NCI-H146 treated with DMSO at 0.1 percent for 48 hours (cell line): Measurements from ENCODE around the gene WDFY4.

ENCODE experiments used
- DNase-seq: peaks from one replicate; lab custom pipeline; 2025; ENCODE audit not compliant: unreplicated experiment; lab: John Stamatoyannopoulos, UW

Gene WDFY4

DNA sequence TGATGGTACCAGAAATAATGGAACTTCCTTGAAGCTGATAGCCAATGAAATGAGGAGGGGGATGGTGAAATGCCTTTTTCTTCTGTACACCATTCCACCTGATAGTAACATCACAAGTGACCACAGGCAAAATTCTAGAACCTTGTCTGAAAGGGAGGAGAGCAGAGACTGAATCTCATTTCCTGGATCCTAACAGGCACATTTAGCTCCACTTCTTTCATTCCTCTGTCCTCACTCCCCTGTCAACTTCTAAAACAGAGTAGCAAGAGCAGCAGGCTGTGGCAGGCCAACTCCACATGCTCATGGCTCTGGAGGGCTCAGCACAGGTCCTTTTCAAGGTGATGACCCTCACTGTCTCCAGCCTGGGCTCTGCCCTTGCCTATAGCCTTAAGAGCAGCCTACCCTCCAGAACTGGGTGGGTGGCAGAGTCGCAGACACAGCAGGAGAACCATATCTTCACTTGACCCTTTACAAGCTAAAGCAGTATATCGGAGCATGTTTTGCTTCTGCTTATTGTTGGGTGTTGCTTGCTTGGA, 255.2 kb downstream of the WDFY4 start, which contains the start of gene LRRC18:
Gene LRRC18 (minus strand): TSS at position 51 of the 536 bp plus-strand sequence. CDS start 25,685 bp downstream, outside the sequence.
- DNase-seq = no peak

GRCh38 chr10:48940372-48940771, 255.7 kb downstream of the WDFY4 start:
- DNase-seq = no peak

GRCh38 chr10:48940958-48941357, 256.3 kb downstream of the WDFY4 start:
- no peak for DNase-seq

- no peak for DNase-seq
These were observed 256.9 kb downstream of the WDFY4 start for GRCh38 chr10:48941427-48942075.

DNA sequence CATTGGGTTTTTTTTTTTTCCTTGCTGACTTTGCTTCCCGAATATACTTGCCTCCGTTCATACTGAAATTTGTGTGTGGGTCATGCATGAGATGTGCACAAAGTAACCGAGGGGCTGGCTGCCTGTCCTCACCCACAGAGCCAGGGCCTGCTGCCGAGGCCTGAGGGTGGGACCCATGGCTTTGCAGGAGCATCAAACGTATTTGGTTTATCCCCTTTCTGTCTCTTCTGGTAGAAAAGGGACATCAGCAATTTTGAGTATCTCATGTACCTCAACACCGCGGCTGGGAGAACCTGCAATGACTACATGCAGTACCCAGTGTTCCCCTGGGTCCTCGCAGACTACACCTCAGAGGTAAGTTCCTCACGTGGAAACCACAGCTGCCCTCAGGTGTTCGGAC, 258.4 kb downstream of the WDFY4 start:
- DNase-seq = no peak

DNA sequence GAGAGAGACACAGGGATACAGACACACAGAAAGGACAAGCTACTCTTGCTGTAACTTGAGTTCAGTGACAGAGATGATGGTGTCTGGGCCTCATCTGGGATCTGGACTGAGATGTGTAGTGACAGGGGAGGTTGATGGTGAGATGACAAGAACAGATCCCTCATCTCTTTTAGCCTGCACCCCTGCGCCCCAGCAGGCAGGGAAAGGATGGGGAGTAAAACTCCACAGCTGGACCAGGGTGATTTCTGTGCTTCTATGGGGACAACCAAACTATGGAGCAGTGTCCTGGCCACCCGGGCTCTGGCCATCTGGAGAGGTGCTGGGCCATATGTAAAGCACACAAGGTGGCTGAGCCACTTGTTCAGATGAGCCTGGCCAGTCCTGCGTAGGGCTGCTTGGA, 259.5 kb downstream of the WDFY4 start:
- no peak for DNase-seq

- no peak for DNase-seq
These were observed 260.9 kb downstream of the WDFY4 start for GRCh38 chr10:48945441-48946130.

DNA sequence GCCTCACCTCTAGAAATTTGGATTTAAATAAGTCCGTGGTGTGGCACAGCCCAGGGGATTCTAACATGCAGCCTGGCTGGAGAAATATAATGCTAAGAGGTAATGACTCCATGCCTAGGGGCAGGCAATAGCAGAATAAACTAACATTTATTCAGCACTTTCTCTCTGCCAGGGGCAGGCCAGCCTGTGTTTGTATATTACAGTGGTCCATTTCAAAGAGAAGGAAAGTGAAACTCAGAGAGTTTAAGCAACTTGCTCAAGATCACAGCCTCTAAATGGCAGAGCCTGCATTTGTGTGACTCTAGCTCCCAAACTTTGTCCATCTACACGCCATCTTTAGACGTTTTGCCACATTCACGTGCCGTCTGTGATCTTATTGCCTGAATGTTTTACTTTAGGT, 261.7 kb downstream of the WDFY4 start:
- no peak for DNase-seq

DNA sequence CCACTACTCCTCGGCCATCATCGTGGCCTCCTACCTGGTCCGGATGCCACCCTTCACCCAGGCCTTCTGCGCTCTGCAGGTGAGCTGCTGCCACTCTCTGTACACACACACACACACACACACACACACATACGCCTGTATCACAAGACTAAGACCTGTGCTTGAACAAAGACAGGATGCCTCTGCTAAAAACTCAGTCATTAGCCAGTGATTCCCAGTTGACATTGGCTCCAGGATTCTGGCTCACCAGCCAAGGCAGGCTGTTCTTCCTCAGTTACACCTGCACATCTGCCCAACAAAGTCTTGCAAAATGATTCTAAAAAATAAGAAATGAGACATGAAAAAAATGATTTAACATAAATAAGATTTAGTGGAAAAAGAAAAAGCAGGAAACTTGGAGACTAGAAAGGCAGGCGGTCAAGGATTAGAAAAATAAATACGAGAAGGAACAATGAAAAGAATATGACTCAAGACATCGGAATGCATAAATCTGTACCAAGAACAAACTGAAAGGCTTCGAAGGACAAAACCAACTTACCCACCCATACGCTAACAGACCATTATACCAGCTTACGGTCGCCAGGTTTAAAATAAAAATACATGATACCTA, 262.3 kb downstream of the WDFY4 start:
- DNase-seq = no peak

GRCh38 chr10:48947690-48948469, 263.2 kb downstream of the WDFY4 start:
- no peak for DNase-seq

DNA sequence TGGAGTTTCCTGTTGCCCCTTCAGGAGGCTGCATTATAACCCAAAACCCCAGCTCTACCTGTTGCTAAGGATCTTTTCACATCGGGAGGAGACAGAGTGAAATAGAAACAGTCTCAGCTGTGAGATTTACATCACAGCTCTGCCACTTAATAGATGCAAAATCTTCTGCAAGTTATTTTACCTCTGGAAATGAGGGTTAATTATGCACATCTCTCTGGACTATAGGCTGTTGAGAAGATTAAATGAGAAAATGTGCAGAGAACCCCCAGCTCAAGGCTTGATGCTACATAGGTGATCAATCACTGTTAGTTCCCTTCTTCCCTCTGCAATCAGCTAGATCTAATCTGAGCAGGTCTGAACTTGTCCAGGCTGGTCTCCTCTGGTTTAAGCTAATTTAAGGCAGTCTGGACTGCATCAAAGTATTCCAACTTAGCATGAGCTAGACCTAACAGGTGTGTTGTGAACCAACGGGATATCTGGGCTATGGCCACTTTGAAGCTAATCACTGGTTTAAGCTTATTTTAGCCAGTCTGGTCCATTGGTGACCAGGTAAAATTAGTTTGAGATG, 263.9 kb downstream of the WDFY4 start:
- no peak for DNase-seq

DNA sequence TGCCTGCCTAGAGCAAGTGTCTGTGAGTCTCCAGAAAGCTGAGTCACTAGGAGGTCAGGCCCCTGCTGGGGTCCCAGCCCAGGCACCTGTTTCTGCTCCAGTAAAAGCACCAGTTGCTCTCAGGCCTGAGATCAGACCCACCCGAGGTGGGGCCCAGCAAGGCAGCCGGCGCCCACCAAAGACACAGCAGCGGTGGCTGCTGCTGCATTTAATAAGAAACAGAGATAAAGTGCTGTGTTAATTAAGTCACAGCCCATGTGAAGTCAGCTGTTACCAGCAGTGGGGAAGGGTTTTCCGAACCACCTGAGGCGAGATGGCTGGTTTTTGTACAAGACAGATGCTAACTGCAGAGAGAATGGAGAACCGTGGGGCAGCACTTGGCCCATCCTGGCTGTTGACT, 267.0 kb downstream of the WDFY4 start:
- DNase-seq = no peak

DNA sequence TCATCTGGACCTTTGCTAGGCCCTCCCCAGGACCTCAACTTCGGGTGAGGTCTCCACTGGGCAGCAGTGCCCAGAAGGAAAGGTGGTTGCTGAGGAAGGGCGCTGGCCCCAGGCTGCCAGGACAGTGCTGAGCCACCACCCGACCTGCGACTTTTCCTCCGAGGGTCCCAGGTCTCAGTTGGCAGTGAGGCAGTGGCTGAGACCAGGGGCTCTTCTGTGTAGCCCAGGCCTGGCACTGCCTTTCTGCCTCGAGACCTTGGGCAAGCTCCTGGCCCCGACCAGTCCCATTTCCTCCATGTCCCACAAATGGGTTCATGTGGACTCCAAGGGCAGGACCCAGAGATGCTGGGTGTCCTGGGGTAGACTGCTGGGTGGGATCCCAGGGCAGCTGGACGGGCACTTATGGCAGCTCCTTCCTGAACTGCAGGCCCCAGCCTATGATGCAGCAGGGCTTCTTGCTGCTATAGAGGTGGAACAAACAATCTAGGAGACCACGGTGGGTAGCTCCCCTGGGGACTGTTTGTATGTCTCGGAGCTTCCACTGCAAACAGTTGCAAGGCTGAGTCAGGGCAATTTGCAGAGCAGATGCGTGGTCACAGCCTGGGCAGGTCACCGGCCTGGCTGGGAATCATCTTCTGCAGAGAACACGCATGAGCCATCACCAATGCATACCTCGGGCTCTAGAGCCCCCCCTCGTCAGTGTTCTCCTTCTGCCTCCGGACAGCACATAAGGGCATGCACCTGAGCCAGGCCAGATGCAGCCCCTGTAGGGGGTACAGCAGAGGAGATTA, 272.9 kb downstream of the WDFY4 start:
- DNase-seq = no peak

GRCh38 chr10:48958598-48959190, 274.0 kb downstream of the WDFY4 start:
- DNase-seq = no peak

GRCh38 chr10:48964038-48964437, 279.4 kb downstream of the WDFY4 start:
- DNase-seq = no peak

- no peak for DNase-seq
These were observed 280.8 kb downstream of the WDFY4 start for GRCh38 chr10:48965460-48965859.

- DNase-seq = no peak
These were observed 283.4 kb downstream of the WDFY4 start for GRCh38 chr10:48968036-48968435.

- DNase-seq = no peak
These were observed 285.4 kb downstream of the WDFY4 start for GRCh38 chr10:48970046-48970445.

GRCh38 chr10:48970654-48971053, 286.0 kb downstream of the WDFY4 start:
- DNase-seq = no peak

GRCh38 chr10:48973065-48973464, 288.4 kb downstream of the WDFY4 start:
- DNase-seq = no peak
